ENCODE data around the gene PARD3.
"Not testable (repeated sequence)": the region's sequence is repeated elsewhere in the genome, so short reads cannot be mapped to it uniquely, and the experiment has no call there.

Gene PARD3

DNA sequence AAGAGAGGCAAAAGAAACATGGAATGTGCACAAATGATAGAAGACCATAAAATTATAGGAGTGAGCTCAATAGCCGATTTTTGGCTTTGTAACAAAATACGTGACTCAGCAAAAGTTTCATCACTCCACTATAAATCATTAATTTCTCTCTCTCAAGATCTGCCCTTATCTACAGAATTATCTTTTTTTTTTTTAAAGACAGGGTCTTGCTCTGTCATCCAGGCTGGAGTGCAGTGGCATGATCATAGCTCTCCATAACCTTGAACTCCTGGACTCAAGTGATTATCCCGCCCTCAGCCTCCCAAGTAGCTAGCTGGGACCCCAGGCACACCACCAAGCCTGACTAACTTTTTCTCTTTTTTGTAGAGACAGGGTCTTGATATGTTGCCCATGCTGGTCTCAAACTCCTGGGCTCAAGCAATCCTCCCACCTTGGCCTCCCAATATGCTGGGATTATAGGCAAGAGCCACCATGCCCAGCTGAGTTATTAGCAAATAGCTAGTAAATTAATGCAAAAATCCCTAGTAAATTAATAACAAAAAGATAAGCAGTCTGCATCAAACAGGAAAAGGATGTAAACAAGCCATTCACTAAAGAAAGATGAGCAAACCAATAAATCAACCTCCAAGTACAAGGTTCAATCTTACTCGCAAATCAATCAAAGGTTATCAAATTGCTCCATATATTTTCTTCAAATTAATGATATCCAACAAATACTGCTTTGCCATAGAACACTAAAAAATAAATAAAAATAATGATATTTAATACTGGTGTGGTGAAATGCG, 450.7 kb downstream of the PARD3 start:
- no peak for DNase-seq

DNA sequence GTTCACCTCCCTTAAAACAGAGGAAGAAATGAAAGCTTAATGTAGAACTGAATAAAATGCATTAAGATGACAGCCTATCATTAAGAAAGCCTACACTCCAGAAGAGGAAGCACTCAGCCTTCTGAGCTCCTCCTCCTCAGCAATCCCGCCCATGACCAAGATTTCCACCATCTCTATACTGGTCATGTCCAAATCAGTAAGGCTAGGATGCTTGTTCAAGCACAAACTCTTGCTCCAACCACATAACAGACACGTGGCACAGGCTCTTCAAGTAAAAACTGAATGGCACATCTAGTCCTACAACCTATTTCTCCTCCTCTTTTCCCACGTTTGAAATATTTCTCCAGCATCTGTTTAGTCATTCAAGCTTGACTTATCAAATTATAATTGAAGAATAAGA, 454.1 kb downstream of the PARD3 start:
- DNase-seq, result no peak

DNA sequence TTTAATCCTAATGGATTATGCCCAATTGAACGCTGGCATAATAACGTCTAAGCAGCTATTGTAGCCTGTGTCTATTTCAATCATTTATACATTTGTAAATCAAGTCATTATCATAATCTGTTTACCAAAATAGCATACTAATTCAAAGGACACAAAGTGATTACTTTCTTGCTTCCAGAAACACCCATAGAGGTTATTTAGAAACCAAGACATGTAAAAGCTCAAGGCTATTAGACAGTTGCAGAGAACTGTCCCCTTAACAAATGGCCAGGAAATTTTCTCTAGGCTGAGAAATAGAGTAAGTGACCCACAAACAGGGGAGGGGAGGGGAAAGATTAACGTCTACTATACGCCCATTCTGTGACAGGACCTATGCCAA, 455.7 kb downstream of the PARD3 start:
- DNase-seq, result no peak

- no peak for DNase-seq
Observed at GRCh38 chr10:34358729-34359434, 456.2 kb downstream of the PARD3 start.

DNA sequence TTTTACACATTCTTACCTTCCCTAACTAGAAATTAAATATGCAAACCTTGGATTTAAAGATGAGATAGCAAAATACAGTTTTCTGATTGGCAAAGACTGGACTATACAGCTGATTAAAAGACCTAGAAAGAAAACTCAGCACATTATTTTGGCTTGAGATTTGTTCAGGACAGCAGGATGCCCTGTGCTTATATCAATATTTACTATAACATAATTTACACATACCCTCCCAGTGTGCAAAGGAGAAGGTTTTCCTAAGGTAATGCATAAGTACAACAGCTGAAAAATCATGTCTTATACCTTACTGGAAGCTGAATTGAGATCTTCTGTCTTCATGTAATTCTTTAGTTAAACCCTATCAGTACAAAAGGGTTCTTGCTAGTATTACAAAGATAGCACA, 458.6 kb downstream of the PARD3 start:
- DNase-seq, result no peak

DNA sequence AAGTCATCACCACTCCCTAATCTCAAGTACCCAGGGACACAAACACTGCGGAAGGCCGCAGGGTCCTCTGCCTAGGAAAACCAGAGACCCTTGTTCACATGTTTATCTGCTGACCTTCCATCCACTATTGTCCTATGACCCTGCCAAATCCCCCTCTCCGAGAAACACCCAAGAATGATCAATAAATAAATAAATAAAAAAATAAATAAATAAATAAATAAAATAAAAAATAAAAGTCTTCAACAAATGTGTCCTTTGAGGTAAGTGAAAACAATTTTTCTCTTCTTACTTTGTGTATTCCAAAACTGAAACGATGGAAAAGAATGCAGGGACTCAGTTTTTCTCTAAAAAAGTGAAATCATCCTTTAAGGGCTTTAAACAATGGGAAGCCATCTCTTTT, 461.6 kb downstream of the PARD3 start:
- DNase-seq, result not testable (repeated sequence)

- not testable (repeated sequence) for DNase-seq
Observed at GRCh38 chr10:34352599-34353204, 462.4 kb downstream of the PARD3 start.

- no peak for DNase-seq
Observed at GRCh38 chr10:34351161-34351560, 463.9 kb downstream of the PARD3 start.

- no peak for DNase-seq
Observed at GRCh38 chr10:34348917-34349485, 466.1 kb downstream of the PARD3 start.

GRCh38 chr10:34348021-34348420, 467.1 kb downstream of the PARD3 start:
- no peak for DNase-seq

DNA sequence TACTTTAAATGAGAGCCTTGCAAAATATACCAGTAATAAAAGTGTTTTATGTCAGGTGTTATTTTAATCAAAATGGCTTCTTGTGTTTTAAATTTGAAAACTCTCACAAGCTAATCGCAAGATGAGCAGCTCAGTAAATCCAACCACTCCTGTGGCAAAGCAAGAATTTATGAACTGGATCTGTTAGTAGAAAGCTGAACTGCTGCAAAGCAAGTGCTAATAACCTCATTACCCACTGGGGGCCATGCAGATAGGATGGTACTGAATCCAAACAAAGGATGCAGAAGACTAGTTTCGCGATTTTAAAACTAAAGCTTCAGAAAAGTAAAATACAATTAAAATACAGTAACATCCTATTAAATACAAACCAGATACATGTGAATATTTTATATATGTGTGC, 468.0 kb downstream of the PARD3 start:
- no peak for DNase-seq

GRCh38 chr10:34346516-34347100, 468.5 kb downstream of the PARD3 start:
- DNase-seq, result no peak

GRCh38 chr10:34345383-34345782, 469.7 kb downstream of the PARD3 start:
- peak; percentile 3 to 11 for DNase-seq

DNA sequence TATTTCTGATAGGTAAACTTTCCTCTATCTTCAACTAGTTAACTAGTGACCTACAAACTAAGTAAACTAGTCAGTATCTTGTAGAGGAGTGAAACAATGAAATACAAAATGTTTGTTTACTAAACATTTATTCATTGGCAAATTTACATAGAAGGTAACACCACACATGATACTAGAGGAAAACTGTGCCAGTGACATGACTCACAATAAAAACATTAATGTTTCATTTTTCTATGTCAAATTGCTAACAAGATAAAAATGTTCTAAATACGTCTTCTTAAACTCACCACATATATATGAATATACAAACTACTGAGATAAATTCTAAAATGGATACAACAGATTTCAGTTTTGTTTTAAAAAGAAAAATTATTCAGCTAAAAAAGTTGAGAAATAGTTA, 471.3 kb downstream of the PARD3 start:
- no peak for DNase-seq

GRCh38 chr10:34341473-34341872, 473.6 kb downstream of the PARD3 start:
- no peak for DNase-seq

- no peak for DNase-seq
Observed at GRCh38 chr10:34340934-34341333, 474.2 kb downstream of the PARD3 start.

- DNase-seq, result no peak
Observed at GRCh38 chr10:34339816-34340553, 475.1 kb downstream of the PARD3 start.

- DNase-seq, result no peak
Observed at GRCh38 chr10:34337917-34338316, 477.2 kb downstream of the PARD3 start.

GRCh38 chr10:34335960-34336690, 479.0 kb downstream of the PARD3 start:
- peak in 1 of 2 experiments; percentile 5 for DNase-seq

DNA sequence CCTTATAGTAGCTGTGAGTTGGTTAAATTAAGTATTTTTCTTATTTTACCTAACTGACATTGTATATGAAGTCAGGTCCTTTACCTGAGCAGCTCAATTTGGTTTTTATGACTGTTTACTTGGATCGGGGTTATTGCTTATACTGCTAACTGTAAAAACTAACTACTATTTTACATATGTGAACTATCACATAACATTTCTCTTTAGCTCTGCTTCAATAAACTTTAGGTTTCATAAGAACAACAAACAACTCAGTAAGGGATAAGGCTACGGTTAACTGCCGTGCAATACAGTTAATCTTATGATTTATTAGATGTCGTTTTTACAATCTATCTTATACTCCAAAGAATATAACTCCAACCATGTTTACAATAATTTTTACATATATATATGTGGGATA, 480.2 kb downstream of the PARD3 start:
- DNase-seq, result peak; percentile 46 to 53

DNA sequence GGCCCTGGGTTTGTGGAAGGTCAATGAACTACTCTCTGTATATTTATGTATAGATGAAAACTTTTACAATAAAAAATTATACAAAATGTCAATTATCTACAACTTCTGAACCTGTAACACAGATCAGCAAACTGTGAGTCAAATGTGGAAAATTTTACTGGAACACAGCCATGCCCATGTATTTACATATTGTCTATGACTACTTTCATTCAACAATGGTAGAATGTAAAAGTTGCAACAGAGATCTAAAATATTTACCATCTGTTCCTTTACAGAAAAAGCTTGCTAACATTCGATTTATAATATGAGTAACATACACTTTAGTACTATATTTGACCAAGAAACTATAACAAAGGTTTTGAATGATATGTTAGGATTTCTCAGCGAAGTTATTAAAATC, 481.6 kb downstream of the PARD3 start:
- peak; percentile 5 to 21 for DNase-seq

- DNase-seq, result peak; percentile 76
Observed at GRCh38 chr10:34327184-34327583, 487.9 kb downstream of the PARD3 start.
